ENCODE data around the gene VEGFC. TPM values are rescaled to one million over a fixed set of nuclear protein-coding genes. Genes with fewer than 3 reads are reported as not detected.

The VEGFC gene
- total RNA-seq, 1 donor from 2014 or later, result 5.8 TPM

GRCh38 chr4:176798540-176798939 lies 5.8 kb upstream of the VEGFC start:
- DNase-seq (ENCODE audit: low spot score), result no peak

- no peak for DNase-seq (ENCODE audit: low spot score)
Measured at GRCh38 chr4:176795441-176795840, 2.7 kb upstream of the VEGFC start.

GRCh38 chr4:176794651-176795050 lies 1.9 kb upstream of the VEGFC start:
- DNase-seq (ENCODE audit: low spot score), result no peak

- DNase-seq (ENCODE audit: low spot score), result peak; percentile 19
Measured at GRCh38 chr4:176794151-176794550, 1.4 kb upstream of the VEGFC start.

GRCh38 chr4:176793060-176793605 lies 411 bp upstream of the VEGFC start:
- no peak for DNase-seq (ENCODE audit: low spot score)

GRCh38 chr4:176791591-176792325 lies 964 bp downstream of the VEGFC start:
- peak; percentile 53 for DNase-seq (ENCODE audit: low spot score)

- DNase-seq (ENCODE audit: low spot score), result no peak
Measured at GRCh38 chr4:176790398-176790797, 2.3 kb downstream of the VEGFC start.

GRCh38 chr4:176789955-176790354 lies 2.8 kb downstream of the VEGFC start:
- peak; percentile 44 for DNase-seq (ENCODE audit: low spot score)

GRCh38 chr4:176788971-176789370 lies 3.8 kb downstream of the VEGFC start:
- DNase-seq (ENCODE audit: low spot score), result no peak

- no peak for DNase-seq (ENCODE audit: low spot score)
Measured at GRCh38 chr4:176788248-176788647, 4.5 kb downstream of the VEGFC start.

- DNase-seq (ENCODE audit: low spot score), result no peak
Measured at GRCh38 chr4:176784816-176785215, 7.9 kb downstream of the VEGFC start.

GRCh38 chr4:176782794-176783193 lies 9.9 kb downstream of the VEGFC start:
- no peak for DNase-seq (ENCODE audit: low spot score)

- no peak for DNase-seq (ENCODE audit: low spot score)
Measured at GRCh38 chr4:176782191-176782590, 10.5 kb downstream of the VEGFC start.

- no peak for DNase-seq (ENCODE audit: low spot score)
Measured at GRCh38 chr4:176781739-176782100, 11.0 kb downstream of the VEGFC start.

- no peak for DNase-seq (ENCODE audit: low spot score)
Measured at GRCh38 chr4:176780995-176781738, 11.6 kb downstream of the VEGFC start.

- DNase-seq (ENCODE audit: low spot score), result no peak
Measured at GRCh38 chr4:176779421-176779820, 13.3 kb downstream of the VEGFC start.

- no peak for DNase-seq (ENCODE audit: low spot score)
Measured at GRCh38 chr4:176778491-176778890, 14.2 kb downstream of the VEGFC start.

GRCh38 chr4:176778063-176778462 lies 14.7 kb downstream of the VEGFC start:
- DNase-seq (ENCODE audit: low spot score), result no peak

GRCh38 chr4:176775338-176775737 lies 17.4 kb downstream of the VEGFC start:
- DNase-seq (ENCODE audit: low spot score), result no peak

GRCh38 chr4:176774852-176775251 lies 17.9 kb downstream of the VEGFC start:
- DNase-seq (ENCODE audit: low spot score), result no peak

- no peak for DNase-seq (ENCODE audit: low spot score)
Measured at GRCh38 chr4:176769514-176769913, 23.2 kb downstream of the VEGFC start.

GRCh38 chr4:176767183-176767582 lies 25.5 kb downstream of the VEGFC start:
- DNase-seq (ENCODE audit: low spot score), result no peak
